GM18511 (cell line): ENCODE results near the gene SEC24C.
"Not testable (repeated sequence)": the region's sequence is repeated elsewhere in the genome, so short reads cannot be mapped to it uniquely, and the experiment has no call there.

Experiments
- ATAC-seq: cut with Tn5 transposase; IDR thresholded peaks from one replicate; pipeline ENCODE4 v1.9.1; 2021; ENCODE audit warnings: mild to moderate bottlenecking, moderate library complexity; ENCODE audit not compliant: unreplicated experiment

Gene SEC24C

GRCh38 chr10:73731588-73732375 lies 12.4 kb upstream of the SEC24C start:
- ATAC-seq: no peak

DNA sequence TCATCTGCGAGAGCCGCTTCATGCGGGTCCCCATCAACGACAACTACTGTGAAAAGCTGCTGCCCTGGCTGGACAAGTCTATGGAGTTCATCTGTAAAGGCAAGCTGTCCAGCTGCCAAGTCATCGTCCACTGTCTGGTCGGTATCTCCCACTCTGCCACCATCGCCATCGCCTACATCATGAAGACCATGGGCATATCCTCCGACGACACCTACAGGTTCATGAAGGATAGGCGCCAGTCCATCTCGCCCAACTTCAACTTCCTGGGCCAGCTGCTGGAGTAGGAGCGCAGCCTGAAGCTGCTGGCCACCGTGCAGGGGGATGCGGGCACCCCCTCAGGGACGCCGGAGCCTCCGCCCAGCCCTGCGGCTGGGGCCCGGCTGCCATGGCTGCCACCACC lies 11.7 kb upstream of the SEC24C start:
- no peak for ATAC-seq

GRCh38 chr10:73732931-73733623 lies 11.1 kb upstream of the SEC24C start:
- ATAC-seq: no peak

GRCh38 chr10:73734028-73734720 lies 10.0 kb upstream of the SEC24C start:
- ATAC-seq: no peak

DNA sequence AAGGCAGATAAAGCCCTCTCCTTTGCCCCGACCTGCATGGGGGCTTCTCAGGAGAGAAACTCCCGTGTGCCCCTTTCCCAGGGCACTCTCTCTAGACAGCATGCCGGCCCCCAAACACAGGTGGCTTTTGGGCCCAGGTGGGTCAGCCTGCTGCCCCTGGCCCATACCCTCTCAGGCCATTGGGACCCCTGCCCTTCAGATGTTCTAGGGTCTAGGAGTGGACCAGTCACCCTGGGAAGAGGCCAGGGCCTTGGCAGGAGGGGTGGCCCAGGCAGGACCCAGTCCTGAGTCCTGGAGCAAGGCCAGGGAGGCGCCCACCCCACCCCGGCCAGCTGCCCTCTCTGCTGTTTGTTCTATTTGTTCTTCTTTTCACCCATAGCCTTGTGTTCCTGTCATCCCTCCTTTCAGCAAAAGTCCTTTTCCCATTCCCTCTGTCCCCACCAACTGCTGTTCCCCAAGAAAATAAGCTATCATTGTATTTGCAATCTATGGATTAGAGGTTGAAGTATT lies 9.3 kb upstream of the SEC24C start:
- ATAC-seq: no peak

GRCh38 chr10:73740501-73741254 lies 3.5 kb upstream of the SEC24C start:
- not testable (repeated sequence) for ATAC-seq

DNA sequence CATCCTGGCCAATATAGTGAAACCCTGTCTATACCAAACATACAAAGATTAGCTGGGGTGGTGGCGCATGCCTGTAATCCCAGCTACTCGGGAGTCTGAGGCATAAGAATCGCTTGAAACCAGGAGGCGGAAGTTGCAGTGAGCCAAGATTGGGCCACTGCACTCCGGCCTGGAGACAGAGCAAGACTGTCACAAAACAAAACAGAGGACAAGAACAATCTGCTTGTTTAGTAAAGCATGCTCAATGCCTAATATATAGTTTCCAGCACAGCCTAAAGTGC lies 1.8 kb upstream of the SEC24C start:
- no peak for ATAC-seq

GRCh38 chr10:73743327-73743904 lies 756 bp upstream of the SEC24C start:
- ATAC-seq: no peak

DNA sequence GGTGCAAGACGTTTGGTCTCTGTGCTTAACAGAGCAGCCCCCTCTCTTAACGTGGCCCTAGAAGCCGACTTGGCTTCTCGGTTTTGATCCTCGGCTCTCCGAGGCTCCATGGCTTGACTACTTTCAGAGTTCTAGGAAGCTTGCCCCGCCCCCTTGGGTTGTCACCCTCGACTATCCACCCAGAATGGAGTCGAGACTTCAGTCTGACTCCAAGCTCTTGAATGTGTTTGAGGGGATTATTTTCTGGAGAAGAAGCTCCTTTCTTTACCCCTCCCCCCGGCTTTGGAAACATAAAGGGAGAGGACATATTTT lies 448 bp downstream of the SEC24C start:
- ATAC-seq: peak; percentile 34

GRCh38 chr10:73746721-73747120 lies 2.5 kb downstream of the SEC24C start:
- no peak for ATAC-seq

GRCh38 chr10:73750819-73751218 lies 6.6 kb downstream of the SEC24C start:
- ATAC-seq: no peak

GRCh38 chr10:73756183-73756582 lies 12.0 kb downstream of the SEC24C start:
- ATAC-seq: no peak

- no peak for ATAC-seq
Measured at GRCh38 chr10:73758704-73759511, 14.7 kb downstream of the SEC24C start.

DNA sequence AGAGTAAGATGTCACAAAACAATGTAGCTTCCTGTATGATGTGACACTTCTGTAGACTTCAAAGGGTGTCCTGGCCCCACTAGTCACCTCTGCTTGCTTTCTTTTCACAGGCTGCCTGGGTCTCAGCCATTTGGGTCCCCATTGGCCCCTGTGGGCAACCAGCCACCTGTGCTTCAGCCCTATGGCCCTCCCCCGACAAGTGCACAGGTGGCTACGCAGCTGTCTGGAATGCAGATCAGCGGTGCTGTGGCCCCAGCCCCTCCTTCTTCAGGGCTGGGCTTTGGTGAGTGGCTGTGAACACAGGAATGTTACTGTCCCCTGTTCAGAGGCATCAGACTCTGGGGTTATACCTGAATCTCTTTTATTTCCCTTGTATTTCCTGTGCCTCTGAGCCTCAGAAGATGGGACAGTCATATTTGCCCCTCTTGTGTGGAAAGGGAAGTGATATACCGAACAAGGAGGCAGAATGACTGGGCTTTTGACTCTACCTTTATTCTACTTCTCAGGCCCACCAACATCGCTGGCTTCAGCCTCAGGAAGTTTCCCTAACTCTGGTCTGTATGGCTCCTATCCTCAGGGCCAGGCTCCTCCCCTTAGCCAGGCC lies 15.4 kb downstream of the SEC24C start:
- ATAC-seq: no peak

- no peak for ATAC-seq
Measured at GRCh38 chr10:73761781-73762180, 17.6 kb downstream of the SEC24C start.

GRCh38 chr10:73762915-73763314 lies 18.7 kb downstream of the SEC24C start:
- ATAC-seq: no peak

GRCh38 chr10:73763343-73763742 lies 19.2 kb downstream of the SEC24C start:
- no peak for ATAC-seq

- no peak for ATAC-seq
Measured at GRCh38 chr10:73765066-73765465, 20.9 kb downstream of the SEC24C start.

- no peak for ATAC-seq
Measured at GRCh38 chr10:73768881-73769280, 24.7 kb downstream of the SEC24C start.

DNA sequence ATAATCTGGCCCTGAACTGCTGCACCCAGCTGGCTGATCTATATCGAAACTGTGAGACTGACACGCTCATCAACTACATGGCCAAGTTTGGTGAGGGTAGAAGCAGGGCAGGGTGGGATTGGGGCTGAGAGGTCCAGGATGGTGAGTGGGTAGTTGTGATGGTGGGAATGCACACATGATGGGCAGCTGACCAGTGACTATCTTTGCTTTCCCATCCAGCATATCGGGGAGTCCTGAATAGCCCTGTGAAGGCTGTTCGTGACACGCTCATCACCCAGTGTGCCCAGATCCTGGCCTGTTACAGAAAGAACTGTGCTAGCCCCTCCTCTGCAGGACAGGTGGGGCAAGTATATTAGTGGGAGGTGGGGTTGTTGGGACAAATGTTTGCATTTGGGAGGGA lies 25.2 kb downstream of the SEC24C start:
- ATAC-seq: no peak
